Vagina (tissue), 2 donors: Measurements from ENCODE around the gene CRLF3. TPM values are rescaled to one million over a fixed set of nuclear protein-coding genes. Genes with fewer than 3 reads are reported as not detected.
"Not testable (repeated sequence)": the region's sequence is repeated elsewhere in the genome, so short reads cannot be mapped to it uniquely, and the experiment has no call there.

Experiments used
- DNase-seq, 2 donors: peaks; one replicate each; pipeline ENCODE4 v3.0.0-alpha.2; 2017; ENCODE audit errors: extremely low spot score in 2 of 2
- H3K27ac ChIP-seq: fragments of 200-600 bp; sonication (generic); one replicate; pipeline ENCODE4 v1.5.1; 2019
- H3K27me3 ChIP-seq: fragments of 200-600 bp; sonication (generic); one replicate; pipeline ENCODE4 v1.5.1; 2019
- H3K36me3 ChIP-seq, 2 donors: fragments of 200-600 bp; sonication (generic); one replicate each; pipeline ENCODE4 v1.5.1; 2017 to 2019
- H3K4me1 ChIP-seq: fragments of 200-600 bp; sonication (generic); one replicate; pipeline ENCODE4 v1.5.1; 2019
- H3K4me3 ChIP-seq, 2 donors: fragments of 200-600 bp; sonication (generic); 1 replicate in 1 of 2; 2 replicates in 1 of 2; pipeline ENCODE4 v1.5.1; 2016 to 2019
- H3K9me3 ChIP-seq: fragments of 200-600 bp; sonication (generic); one replicate; pipeline ENCODE4 v1.5.1; 2019
- CTCF ChIP-seq, 3 experiments: fragments of 450-650 bp in 2 of 3; fragments of 200-600 bp in 1 of 3; sonication (generic) in 1 of 3; IDR thresholded peaks; one replicate each; pipeline ENCODE4 v1.5.1; 2017 to 2019; ENCODE audit warnings: antibody characterized with exemption in 3 of 3, mild to moderate bottlenecking in 2 of 3, moderate library complexity in 2 of 3
- POLR2A ChIP-seq, 2 donors: fragments of 450-650 bp; IDR thresholded peaks; one replicate each; pipeline ENCODE4 v1.6.1; 2017; ENCODE audit warnings: antibody characterized with exemption in 2 of 2, mild to moderate bottlenecking in 2 of 2, moderate library complexity in 2 of 2
- POLR2AphosphoS5 ChIP-seq, 2 donors: sonication (generic); formaldehyde crosslinking; IDR thresholded peaks; one replicate each; pipeline ENCODE4 v1.9.0; 2017; ENCODE audit warnings: antibody characterized with exemption in 2 of 2, mild to moderate bottlenecking in 2 of 2, low read depth in 1 of 2; ENCODE audit not compliant: insufficient read depth in 1 of 2
- intact Hi-C: fragments of 100-400 bp; cut with DNase I; formaldehyde crosslinking; loops from one replicate; pipeline ENCODE4 v1.15.1; 2023
- total RNA-seq: library from RNA; depleted of rRNA; stranded (reverse); fragments of >200 nt; gene quantifications from one replicate; pipeline ENCODE4 v1.2.3, GENCODE V29; 2016

CRLF3 gene
- total RNA-seq, 1 donor from 2014 or later = 13.3 TPM

GRCh38 chr17:30823421-30823820 is 1.1 kb downstream of the CRLF3 start:
- no peak for DNase-seq
- Histone ChIP-seq H3K4me1 (peaks cover 32% of the 10 kb centered on the region), H3K27me3 (no peaks in the 10 kb centered on the region), H3K27ac (peak overlapping the region; percentile 87), H3K9me3 (no peaks in the 10 kb centered on the region), H3K36me3 (no peaks in the 10 kb centered on the region), H3K4me3 (peak overlapping the region; percentile 83 to 95)
- intact Hi-C loops = no loop called here
- TF ChIP-seq CTCF (IDR thresholded peaks at IDR 0.05) (no peak), POLR2AphosphoS5 (IDR thresholded peaks at IDR 0.05; ENCODE audit: insufficient read depth in 1 of 2, low read depth in 1 of 2) (no peak), POLR2A (IDR thresholded peaks at IDR 0.05) (no peak)

GRCh38 chr17:30822919-30823318 is 1.6 kb downstream of the CRLF3 start:
- H3K36me3 ChIP-seq, H3K9me3 ChIP-seq, DNase-seq, intact Hi-C loops, H3K27me3 ChIP-seq: not testable (repeated sequence)
- Histone ChIP-seq H3K27ac (peak overlapping the region; percentile 87), H3K4me3 (peak overlapping the region; percentile 83 to 95), H3K4me1 (peaks cover 32% of the 10 kb centered on the region)

GRCh38 chr17:30821871-30822723 is 2.4 kb downstream of the CRLF3 start:
- no peaks in the 10 kb centered on the region for H3K9me3 ChIP-seq
- DNase-seq = no peak
- no peak overlapping the region for H3K4me3 ChIP-seq
- H3K27ac ChIP-seq = no peak overlapping the region
- intact Hi-C loops = no loop called here
- no peaks in the 10 kb centered on the region for H3K36me3 ChIP-seq
- H3K27me3 ChIP-seq = no peaks in the 10 kb centered on the region
- peaks cover 32% of the 10 kb centered on the region for H3K4me1 ChIP-seq
- TF ChIP-seq POLR2AphosphoS5 (IDR thresholded peaks at IDR 0.05; ENCODE audit: insufficient read depth in 1 of 2, low read depth in 1 of 2) (no peak), CTCF (IDR thresholded peaks at IDR 0.05) (no peak), POLR2A (IDR thresholded peaks at IDR 0.05) (no peak)

GRCh38 chr17:30819971-30820705 is 4.4 kb downstream of the CRLF3 start:
- Histone ChIP-seq H3K36me3 (no peaks in the 10 kb centered on the region), H3K4me1 (peaks cover 24% of the 10 kb centered on the region), H3K4me3 (no peak overlapping the region), H3K27me3 (no peaks in the 10 kb centered on the region), H3K9me3 (no peaks in the 10 kb centered on the region), H3K27ac (no peak overlapping the region)
- no peak for TF ChIP-seq POLR2A (IDR thresholded peaks at IDR 0.05)
- no peak for TF ChIP-seq POLR2AphosphoS5 (IDR thresholded peaks at IDR 0.05; ENCODE audit: insufficient read depth in 1 of 2, low read depth in 1 of 2)
- no peak for TF ChIP-seq CTCF (IDR thresholded peaks at IDR 0.05)
- DNase-seq = no peak
- intact Hi-C loops = no loop called here

- intact Hi-C loops = no loop called here
- DNase-seq = no peak
- TF ChIP-seq CTCF (IDR thresholded peaks at IDR 0.05) (no peak), POLR2AphosphoS5 (IDR thresholded peaks at IDR 0.05; ENCODE audit: insufficient read depth in 1 of 2, low read depth in 1 of 2) (no peak), POLR2A (IDR thresholded peaks at IDR 0.05) (no peak)
- H3K36me3 ChIP-seq = no peaks in the 10 kb centered on the region
- H3K27ac ChIP-seq = no peak overlapping the region
- no peaks in the 10 kb centered on the region for H3K9me3 ChIP-seq
- no peak overlapping the region for H3K4me3 ChIP-seq
- H3K4me1 ChIP-seq = no peaks in the 10 kb centered on the region
- H3K27me3 ChIP-seq = no peaks in the 10 kb centered on the region
Measured at GRCh38 chr17:30816165-30816564, 8.3 kb downstream of the CRLF3 start.

GRCh38 chr17:30814860-30815259 is 9.6 kb downstream of the CRLF3 start:
- intact Hi-C loops, H3K36me3 ChIP-seq, H3K27me3 ChIP-seq, H3K9me3 ChIP-seq, H3K4me1 ChIP-seq, H3K27ac ChIP-seq, H3K4me3 ChIP-seq: not testable (repeated sequence)
- peak in 1 of 2 donors; percentile 49 for DNase-seq

GRCh38 chr17:30814236-30814635 is 10.3 kb downstream of the CRLF3 start:
- H3K4me1 ChIP-seq, H3K9me3 ChIP-seq, DNase-seq, intact Hi-C loops, H3K36me3 ChIP-seq, H3K4me3 ChIP-seq, H3K27ac ChIP-seq, H3K27me3 ChIP-seq: not testable (repeated sequence)
